ENCODE measurements around the gene LRRC32.

Gene LRRC32

DNA sequence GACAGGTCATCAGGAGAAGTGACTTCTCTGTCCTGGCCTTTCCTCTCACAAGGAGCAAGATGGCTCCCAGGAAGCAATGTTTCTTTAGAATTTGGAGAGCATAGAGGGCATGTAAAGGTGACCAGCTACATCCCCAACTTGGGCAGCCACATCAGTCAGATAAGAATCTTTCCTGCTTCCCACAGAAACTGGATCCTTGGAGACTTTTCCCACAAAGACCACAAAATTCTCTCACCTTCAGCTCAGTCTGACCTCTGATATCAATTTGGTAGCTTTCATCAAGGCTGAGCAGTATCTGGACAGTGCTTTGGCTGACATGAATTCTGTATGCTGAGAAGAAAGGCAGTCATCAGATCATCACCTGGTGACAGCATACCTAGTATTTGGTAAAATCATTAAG is 23.3 kb upstream of the LRRC32 start:
- no peaks in the 10 kb centered on the region for H3K4me1 ChIP-seq (ENCODE audit: low read depth, poor library complexity, severe bottlenecking)
- no peak for TF ChIP-seq CTCF (conservative IDR thresholded peaks at IDR 0.05; ENCODE audit: low read depth, low read length)

DNA sequence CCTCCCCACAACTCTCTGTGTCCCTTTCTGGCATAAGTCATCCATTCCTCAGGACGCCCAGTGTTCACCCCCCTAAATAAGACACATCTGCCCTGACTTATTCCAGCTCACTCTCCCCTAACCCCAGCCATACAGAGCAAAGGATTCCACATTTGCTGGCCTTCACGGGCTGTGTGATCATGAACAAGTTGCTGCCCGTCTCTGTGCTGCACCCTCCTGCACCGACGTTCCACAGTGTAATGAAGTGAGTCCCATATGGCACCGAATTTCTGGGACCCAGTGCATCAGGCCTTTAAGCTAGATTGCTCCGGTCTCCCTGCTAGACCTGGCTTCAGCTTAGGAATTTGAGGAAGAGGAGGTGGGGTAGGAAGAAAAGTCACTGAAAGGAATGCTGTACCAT is 22.4 kb upstream of the LRRC32 start:
- TF ChIP-seq CTCF (conservative IDR thresholded peaks at IDR 0.05; ENCODE audit: low read depth, low read length), result no peak
- H3K79me2 ChIP-seq (ENCODE audit: insufficient read depth, low read depth), result no peaks in the 10 kb centered on the region
- no peak overlapping the region for H3K27ac ChIP-seq
- H2AFZ ChIP-seq (ENCODE audit: low read depth), result no peak overlapping the region
- H3K4me3 ChIP-seq (IDR thresholded peaks at IDR 0.05; ENCODE audit: insufficient read depth, low read depth, low read length), result no peak overlapping the region
- H3K4me2 ChIP-seq, result no peak overlapping the region
- H3K4me1 ChIP-seq (ENCODE audit: low read depth, poor library complexity, severe bottlenecking), result no peaks in the 10 kb centered on the region
- H3K9ac ChIP-seq, result no peak overlapping the region
- H3K36me3 ChIP-seq (ENCODE audit: insufficient read depth), result no peaks in the 10 kb centered on the region
- no peaks in the 10 kb centered on the region for H4K20me1 ChIP-seq (ENCODE audit: insufficient read depth)
- no peaks in the 10 kb centered on the region for H3K27me3 ChIP-seq (ENCODE audit: insufficient read depth, low read depth)

More for the DNA sequence above, 23.3 kb upstream of the LRRC32 start:
- Histone ChIP-seq H3K79me2 (ENCODE audit: insufficient read depth, low read depth) (no peaks in the 10 kb centered on the region), H3K27me3 (ENCODE audit: insufficient read depth, low read depth) (no peaks in the 10 kb centered on the region), H3K27ac (no peak overlapping the region), H4K20me1 (ENCODE audit: insufficient read depth) (no peaks in the 10 kb centered on the region), H3K36me3 (ENCODE audit: insufficient read depth) (no peaks in the 10 kb centered on the region), H3K4me2 (no peak overlapping the region), H3K9ac (no peak overlapping the region), H2AFZ (ENCODE audit: low read depth) (no peak overlapping the region), H3K4me3 (IDR thresholded peaks at IDR 0.05; ENCODE audit: insufficient read depth, low read depth, low read length) (no peak overlapping the region)

GRCh38 chr11:76691655-76692054 is 21.1 kb upstream of the LRRC32 start:
- Histone ChIP-seq H3K9ac (no peak overlapping the region), H3K4me2 (no peak overlapping the region), H4K20me1 (ENCODE audit: insufficient read depth) (no peaks in the 10 kb centered on the region), H3K4me3 (IDR thresholded peaks at IDR 0.05; ENCODE audit: insufficient read depth, low read depth, low read length) (no peak overlapping the region), H3K4me1 (ENCODE audit: low read depth, poor library complexity, severe bottlenecking) (no peaks in the 10 kb centered on the region), H3K36me3 (ENCODE audit: insufficient read depth) (no peaks in the 10 kb centered on the region), H2AFZ (ENCODE audit: low read depth) (no peak overlapping the region), H3K27ac (no peak overlapping the region), H3K79me2 (ENCODE audit: insufficient read depth, low read depth) (no peaks in the 10 kb centered on the region), H3K27me3 (ENCODE audit: insufficient read depth, low read depth) (no peaks in the 10 kb centered on the region)
- TF ChIP-seq CTCF (conservative IDR thresholded peaks at IDR 0.05; ENCODE audit: low read depth, low read length), result no peak

- no peak overlapping the region for H3K9ac ChIP-seq
- no peaks in the 10 kb centered on the region for H3K27me3 ChIP-seq (ENCODE audit: insufficient read depth, low read depth)
- TF ChIP-seq CTCF (conservative IDR thresholded peaks at IDR 0.05; ENCODE audit: low read depth, low read length), result no peak
- no peaks in the 10 kb centered on the region for H4K20me1 ChIP-seq (ENCODE audit: insufficient read depth)
- no peaks in the 10 kb centered on the region for H3K79me2 ChIP-seq (ENCODE audit: insufficient read depth, low read depth)
- H2AFZ ChIP-seq (ENCODE audit: low read depth), result no peak overlapping the region
- no peaks in the 10 kb centered on the region for H3K36me3 ChIP-seq (ENCODE audit: insufficient read depth)
- no peak overlapping the region for H3K4me3 ChIP-seq (IDR thresholded peaks at IDR 0.05; ENCODE audit: insufficient read depth, low read depth, low read length)
- no peak overlapping the region for H3K27ac ChIP-seq
- H3K4me2 ChIP-seq, result no peak overlapping the region
- H3K4me1 ChIP-seq (ENCODE audit: low read depth, poor library complexity, severe bottlenecking), result no peaks in the 10 kb centered on the region
Measured at GRCh38 chr11:76690736-76691135, 20.2 kb upstream of the LRRC32 start.

All from KMS-11 (cell line).